H1 (cell line): Measurements from ENCODE around the gene GPRASP2. TPM values are rescaled to one million over a fixed set of nuclear protein-coding genes. Genes with fewer than 3 reads are reported as not detected.

Experiments used
- CEBPB ChIP-seq: IDR thresholded peaks from 2 replicates; pipeline ENCODE4 v1.6.1; 2012; ENCODE audit warnings: low read depth, low read length
- CTBP2 ChIP-seq: IDR thresholded peaks from 2 replicates; pipeline ENCODE4 v1.7.0; 2011; ENCODE audit warnings: borderline replicate concordance, mild to moderate bottlenecking, moderate library complexity, mixed read lengths, low read length; ENCODE audit not compliant: insufficient read depth, insufficient read length
- KDM1A ChIP-seq: fragments of 200-600, 300-600 bp; sonication (generic); IDR thresholded peaks from 2 replicates; pipeline ENCODE4 v1.7.1; 2016; ENCODE audit warnings: mild to moderate bottlenecking, low read length, borderline replicate concordance
- KDM4A ChIP-seq: IDR thresholded peaks from one replicate; pipeline ENCODE4 v1.7.1; 2012; ENCODE audit warnings: low read depth, mild to moderate bottlenecking, moderate library complexity, low read length, inconsistent platforms; ENCODE audit not compliant: severe bottlenecking
- KDM5A ChIP-seq: fragments of 200-600 bp; IDR thresholded peaks from 2 replicates; pipeline ENCODE4 v1.7.1; 2012; ENCODE audit warnings: mild to moderate bottlenecking, low read length, inconsistent platforms, mixed read lengths
- MAX ChIP-seq: IDR thresholded peaks from 2 replicates; pipeline ENCODE4 v1.6.1; 2012; ENCODE audit warnings: inconsistent platforms
- POLR2A ChIP-seq, 2 experiments: IDR thresholded peaks; 1 replicate in 1 of 2; 2 replicates in 1 of 2; pipeline ENCODE4 v1.6.1; 2011; ENCODE audit warnings: low read depth in 2 of 2, low read length in 2 of 2, mild to moderate bottlenecking in 2 of 2; ENCODE audit errors: control extremely low read depth in 1 of 2
- RXRA ChIP-seq: IDR thresholded peaks from 2 replicates; pipeline ENCODE4 v1.6.1; 2011; ENCODE audit warnings: low read depth, mild to moderate bottlenecking, low read length, moderate library complexity; ENCODE audit not compliant: insufficient read depth
- TCF12 ChIP-seq: IDR thresholded peaks from 2 replicates; pipeline ENCODE4 v1.6.1; 2011; ENCODE audit warnings: low read depth, mild to moderate bottlenecking, low read length
- polyA plus RNA-seq, 7 experiments: library from polyadenylated mRNA; depleted of rRNA in 3 of 7; stranded (reverse) in 5 of 7; unstranded in 2 of 7; fragments of >200 nt in 5 of 7; fragments of 200-250 nt in 2 of 7; gene quantifications; 1 replicate in 5 of 7; 2 replicates in 1 of 7; 4 replicates in 1 of 7; pipeline versions ENCODE4 v1.2.1 to v1.2.3, GENCODE V29; 2011 to 2013; ENCODE audit warnings: missing spikeins in 2 of 7, mixed read lengths in 2 of 7
- total RNA-seq: library from RNA; stranded (reverse); fragmentation: NEBNext Ultra II Directional; extraction: Animal tissue kit (Norgen Biotek cat#: 25700); gene quantifications from 2 replicates; pipeline ENCODE4 v1.2.1, GENCODE V29; 2021
- TF ChIP-seq, protein P1 (sequence below): fragments of 300-600 bp; sonication (generic); IDR thresholded peaks from 2 replicates; pipeline ENCODE4 v1.7.1; 2012; ENCODE audit warnings: low read length, moderate library complexity, mild to moderate bottlenecking, inconsistent platforms; ENCODE audit not compliant: insufficient replicate concordance

Gene GPRASP2
- total and polyA plus RNA-seq, 2 of the 8 experiments (the other 6 are each of a cell fraction or from before 2014, with no cell fraction given): 8.0 to 15.7 TPM

- TF ChIP-seq, protein P1, sequence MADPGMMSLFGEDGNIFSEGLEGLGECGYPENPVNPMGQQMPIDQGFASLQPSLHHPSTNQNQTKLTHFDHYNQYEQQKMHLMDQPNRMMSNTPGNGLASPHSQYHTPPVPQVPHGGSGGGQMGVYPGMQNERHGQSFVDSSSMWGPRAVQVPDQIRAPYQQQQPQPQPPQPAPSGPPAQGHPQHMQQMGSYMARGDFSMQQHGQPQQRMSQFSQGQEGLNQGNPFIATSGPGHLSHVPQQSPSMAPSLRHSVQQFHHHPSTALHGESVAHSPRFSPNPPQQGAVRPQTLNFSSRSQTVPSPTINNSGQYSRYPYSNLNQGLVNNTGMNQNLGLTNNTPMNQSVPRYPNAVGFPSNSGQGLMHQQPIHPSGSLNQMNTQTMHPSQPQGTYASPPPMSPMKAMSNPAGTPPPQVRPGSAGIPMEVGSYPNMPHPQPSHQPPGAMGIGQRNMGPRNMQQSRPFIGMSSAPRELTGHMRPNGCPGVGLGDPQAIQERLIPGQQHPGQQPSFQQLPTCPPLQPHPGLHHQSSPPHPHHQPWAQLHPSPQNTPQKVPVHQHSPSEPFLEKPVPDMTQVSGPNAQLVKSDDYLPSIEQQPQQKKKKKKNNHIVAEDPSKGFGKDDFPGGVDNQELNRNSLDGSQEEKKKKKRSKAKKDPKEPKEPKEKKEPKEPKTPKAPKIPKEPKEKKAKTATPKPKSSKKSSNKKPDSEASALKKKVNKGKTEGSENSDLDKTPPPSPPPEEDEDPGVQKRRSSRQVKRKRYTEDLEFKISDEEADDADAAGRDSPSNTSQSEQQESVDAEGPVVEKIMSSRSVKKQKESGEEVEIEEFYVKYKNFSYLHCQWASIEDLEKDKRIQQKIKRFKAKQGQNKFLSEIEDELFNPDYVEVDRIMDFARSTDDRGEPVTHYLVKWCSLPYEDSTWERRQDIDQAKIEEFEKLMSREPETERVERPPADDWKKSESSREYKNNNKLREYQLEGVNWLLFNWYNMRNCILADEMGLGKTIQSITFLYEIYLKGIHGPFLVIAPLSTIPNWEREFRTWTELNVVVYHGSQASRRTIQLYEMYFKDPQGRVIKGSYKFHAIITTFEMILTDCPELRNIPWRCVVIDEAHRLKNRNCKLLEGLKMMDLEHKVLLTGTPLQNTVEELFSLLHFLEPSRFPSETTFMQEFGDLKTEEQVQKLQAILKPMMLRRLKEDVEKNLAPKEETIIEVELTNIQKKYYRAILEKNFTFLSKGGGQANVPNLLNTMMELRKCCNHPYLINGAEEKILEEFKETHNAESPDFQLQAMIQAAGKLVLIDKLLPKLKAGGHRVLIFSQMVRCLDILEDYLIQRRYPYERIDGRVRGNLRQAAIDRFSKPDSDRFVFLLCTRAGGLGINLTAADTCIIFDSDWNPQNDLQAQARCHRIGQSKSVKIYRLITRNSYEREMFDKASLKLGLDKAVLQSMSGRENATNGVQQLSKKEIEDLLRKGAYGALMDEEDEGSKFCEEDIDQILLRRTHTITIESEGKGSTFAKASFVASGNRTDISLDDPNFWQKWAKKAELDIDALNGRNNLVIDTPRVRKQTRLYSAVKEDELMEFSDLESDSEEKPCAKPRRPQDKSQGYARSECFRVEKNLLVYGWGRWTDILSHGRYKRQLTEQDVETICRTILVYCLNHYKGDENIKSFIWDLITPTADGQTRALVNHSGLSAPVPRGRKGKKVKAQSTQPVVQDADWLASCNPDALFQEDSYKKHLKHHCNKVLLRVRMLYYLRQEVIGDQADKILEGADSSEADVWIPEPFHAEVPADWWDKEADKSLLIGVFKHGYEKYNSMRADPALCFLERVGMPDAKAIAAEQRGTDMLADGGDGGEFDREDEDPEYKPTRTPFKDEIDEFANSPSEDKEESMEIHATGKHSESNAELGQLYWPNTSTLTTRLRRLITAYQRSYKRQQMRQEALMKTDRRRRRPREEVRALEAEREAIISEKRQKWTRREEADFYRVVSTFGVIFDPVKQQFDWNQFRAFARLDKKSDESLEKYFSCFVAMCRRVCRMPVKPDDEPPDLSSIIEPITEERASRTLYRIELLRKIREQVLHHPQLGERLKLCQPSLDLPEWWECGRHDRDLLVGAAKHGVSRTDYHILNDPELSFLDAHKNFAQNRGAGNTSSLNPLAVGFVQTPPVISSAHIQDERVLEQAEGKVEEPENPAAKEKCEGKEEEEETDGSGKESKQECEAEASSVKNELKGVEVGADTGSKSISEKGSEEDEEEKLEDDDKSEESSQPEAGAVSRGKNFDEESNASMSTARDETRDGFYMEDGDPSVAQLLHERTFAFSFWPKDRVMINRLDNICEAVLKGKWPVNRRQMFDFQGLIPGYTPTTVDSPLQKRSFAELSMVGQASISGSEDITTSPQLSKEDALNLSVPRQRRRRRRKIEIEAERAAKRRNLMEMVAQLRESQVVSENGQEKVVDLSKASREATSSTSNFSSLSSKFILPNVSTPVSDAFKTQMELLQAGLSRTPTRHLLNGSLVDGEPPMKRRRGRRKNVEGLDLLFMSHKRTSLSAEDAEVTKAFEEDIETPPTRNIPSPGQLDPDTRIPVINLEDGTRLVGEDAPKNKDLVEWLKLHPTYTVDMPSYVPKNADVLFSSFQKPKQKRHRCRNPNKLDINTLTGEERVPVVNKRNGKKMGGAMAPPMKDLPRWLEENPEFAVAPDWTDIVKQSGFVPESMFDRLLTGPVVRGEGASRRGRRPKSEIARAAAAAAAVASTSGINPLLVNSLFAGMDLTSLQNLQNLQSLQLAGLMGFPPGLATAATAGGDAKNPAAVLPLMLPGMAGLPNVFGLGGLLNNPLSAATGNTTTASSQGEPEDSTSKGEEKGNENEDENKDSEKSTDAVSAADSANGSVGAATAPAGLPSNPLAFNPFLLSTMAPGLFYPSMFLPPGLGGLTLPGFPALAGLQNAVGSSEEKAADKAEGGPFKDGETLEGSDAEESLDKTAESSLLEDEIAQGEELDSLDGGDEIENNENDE: no peak
- no peak for TF ChIP-seq POLR2A (IDR thresholded peaks at IDR 0.05; ENCODE audit: control extremely low read depth in 1 of 2, low read depth in 2 of 2, low read length in 2 of 2)
- no peak for TF ChIP-seq MAX
- TF ChIP-seq TCF12: no peak
- no peak for TF ChIP-seq KDM1A
- TF ChIP-seq RXRA: no peak
- TF ChIP-seq KDM4A: no peak
- no peak for TF ChIP-seq CEBPB
- no peak for TF ChIP-seq KDM5A
- no peak for TF ChIP-seq CTBP2
Measured at GRCh38 chrX:102669526-102669925, 42.7 kb upstream of the GPRASP2 start (continued).
